GM15510 (cell line): ENCODE measurements around the gene GPC6.

ENCODE experiments used
- POLR2A ChIP-seq: IDR thresholded peaks from 3 replicates; pipeline ENCODE4 v1.6.1; 2011; ENCODE audit warnings: borderline replicate concordance; ENCODE audit not compliant: insufficient read length; ENCODE audit errors: extremely low read depth

GPC6 gene

DNA sequence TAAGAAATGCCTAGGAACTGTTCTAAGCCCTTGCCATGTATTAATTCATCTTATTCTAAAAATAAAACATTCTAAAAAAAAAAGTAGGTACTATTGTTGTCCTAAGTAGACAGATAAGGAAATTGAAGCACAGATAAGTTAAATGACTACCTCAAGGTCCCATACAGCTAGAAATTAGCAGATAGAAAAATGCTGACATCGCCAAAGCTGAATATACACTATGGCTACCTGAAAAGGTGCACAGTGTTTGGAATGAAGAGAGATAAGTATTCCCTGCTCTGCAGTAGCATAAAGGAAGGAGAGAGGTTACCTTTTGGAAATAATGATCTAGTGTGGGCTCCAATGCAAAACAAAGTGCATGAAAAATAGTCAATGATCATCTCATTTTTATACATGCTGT lies 1187.5 kb downstream of the GPC6 start:
- TF ChIP-seq POLR2A: no peak

DNA sequence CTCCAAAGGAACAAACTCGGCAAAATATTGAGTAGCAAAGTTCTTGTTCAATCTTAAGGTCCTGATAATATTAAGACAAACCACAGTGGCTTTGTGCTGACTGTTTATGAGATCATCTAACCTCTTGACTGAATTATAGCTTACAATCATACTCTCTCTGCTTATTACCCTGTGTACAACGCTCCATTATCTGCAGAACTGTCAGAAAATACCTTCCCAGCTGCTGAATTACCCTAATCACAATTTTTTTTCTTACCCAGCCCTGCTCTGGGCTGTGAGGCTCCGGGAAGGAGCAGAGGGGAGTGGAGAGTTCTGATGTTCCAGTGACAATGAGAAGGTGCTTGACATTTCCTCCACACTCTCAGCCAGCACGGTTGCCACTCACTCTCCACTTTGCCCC lies 1188.1 kb downstream of the GPC6 start:
- no peak for TF ChIP-seq POLR2A

- no peak for TF ChIP-seq POLR2A
Observed at GRCh38 chr13:94415500-94416237, 1189.1 kb downstream of the GPC6 start.

- no peak for TF ChIP-seq POLR2A
Observed at GRCh38 chr13:94416454-94417080, 1190.0 kb downstream of the GPC6 start.

- no peak for TF ChIP-seq POLR2A
Observed at GRCh38 chr13:94417294-94417693, 1190.7 kb downstream of the GPC6 start.

DNA sequence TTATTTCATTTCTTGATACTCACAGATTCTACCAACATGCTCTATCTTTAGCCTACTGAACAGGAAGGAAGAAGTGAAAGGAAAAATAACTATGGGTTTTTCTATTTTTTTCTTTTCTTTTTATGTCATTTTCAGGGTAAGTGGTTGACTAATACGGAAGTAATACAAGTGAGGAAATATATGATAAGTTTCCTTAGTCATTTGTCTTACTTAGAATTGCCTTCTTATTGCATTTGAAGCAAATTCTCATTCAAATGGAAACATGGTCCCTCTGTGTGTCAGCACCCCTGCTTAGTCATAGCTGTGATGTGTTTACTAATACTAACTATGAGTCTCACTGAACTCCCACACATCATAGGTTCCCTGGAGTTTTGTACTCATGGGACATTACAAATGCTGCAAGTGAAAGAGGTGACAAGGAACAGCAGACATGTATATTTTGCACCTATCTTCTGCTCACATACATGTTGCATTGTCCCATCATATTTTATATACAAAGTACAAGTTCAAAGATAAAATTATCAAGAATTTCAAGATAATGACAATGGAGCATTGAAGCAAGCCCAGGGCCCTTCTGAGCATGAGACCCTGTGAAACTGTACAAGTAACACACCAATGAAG lies 1192.8 kb downstream of the GPC6 start:
- no peak for TF ChIP-seq POLR2A

- no peak for TF ChIP-seq POLR2A
Observed at GRCh38 chr13:94419925-94420305, 1193.3 kb downstream of the GPC6 start.

GRCh38 chr13:94427313-94427953 lies 1200.8 kb downstream of the GPC6 start:
- TF ChIP-seq POLR2A: no peak

GRCh38 chr13:94431574-94431973 lies 1205.0 kb downstream of the GPC6 start:
- TF ChIP-seq POLR2A: no peak

- TF ChIP-seq POLR2A: no peak
Observed at GRCh38 chr13:94431987-94432386, 1205.4 kb downstream of the GPC6 start.

GRCh38 chr13:94433055-94433961 lies 1206.7 kb downstream of the GPC6 start:
- TF ChIP-seq POLR2A: no peak

- no peak for TF ChIP-seq POLR2A
Observed at GRCh38 chr13:94435604-94436226, 1209.1 kb downstream of the GPC6 start.

- TF ChIP-seq POLR2A: no peak
Observed at GRCh38 chr13:94444826-94445225, 1218.2 kb downstream of the GPC6 start.

DNA sequence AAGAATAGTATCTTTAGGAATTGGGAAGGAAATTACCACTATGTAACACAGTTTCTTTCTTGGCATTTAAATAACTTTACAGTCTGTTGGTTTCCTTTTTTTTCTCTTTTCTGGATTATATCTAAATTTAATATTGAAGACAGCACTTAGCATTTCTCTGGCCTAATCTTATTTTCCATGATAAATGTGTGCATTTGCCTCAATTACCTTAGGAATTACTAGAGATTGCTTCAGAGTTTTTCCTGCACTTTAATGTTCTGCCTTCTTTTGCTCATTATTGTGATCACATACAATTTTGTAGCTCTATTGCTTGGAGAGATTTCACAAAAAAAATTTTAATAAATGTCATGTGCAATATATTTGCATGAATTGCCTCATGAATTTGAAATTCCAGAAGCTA lies 1227.7 kb downstream of the GPC6 start:
- no peak for TF ChIP-seq POLR2A
